GM13977 (cell line): ENCODE results near the gene ARHGAP28.

Experiments used
- DNase-seq: peaks from one replicate; pipeline ENCODE4 v3.0.0; 2012; ENCODE audit warnings: low spot score
- in situ Hi-C: fragments of 300-500 bp; cut with MboI; formaldehyde crosslinking; loops from one replicate; pipeline ENCODE4 v1.12.0; 2022; ENCODE audit warnings: low sequenced_read_pairs, low pct_unique_long_range_greater_than_20kb, mixed read lengths, inconsistent platforms; ENCODE audit not compliant: unreplicated experiment
- TF ChIP-seq, protein P1 (sequence below): IDR thresholded peaks from 2 replicates; pipeline ENCODE4 v1.5.1; 2012; ENCODE audit warnings: mild to moderate bottlenecking, control low read depth; ENCODE audit not compliant: insufficient read depth; ENCODE audit errors: extremely low read depth, missing control alignments

ARHGAP28 gene

DNA sequence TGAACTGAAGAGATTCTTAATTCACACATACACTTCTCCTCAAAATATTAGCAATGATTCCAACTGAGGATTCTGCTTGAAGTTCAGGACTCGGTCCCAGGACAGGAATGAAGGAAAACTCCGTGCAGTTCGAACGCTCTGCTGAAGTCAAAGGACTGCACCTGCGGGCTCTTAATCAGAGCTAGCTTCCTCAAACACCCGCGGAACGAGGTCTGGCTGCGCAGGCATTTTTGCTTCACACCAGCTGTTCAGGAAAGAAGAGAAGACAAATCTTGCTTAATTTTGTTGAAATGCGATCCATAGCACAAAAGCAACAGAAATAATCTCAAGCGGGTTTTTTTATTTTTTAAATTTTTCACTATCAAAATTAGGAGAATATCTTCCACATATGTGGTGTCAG lies 212.5 kb downstream of the ARHGAP28 start:
- in situ Hi-C loops, result no loop called here

DNA sequence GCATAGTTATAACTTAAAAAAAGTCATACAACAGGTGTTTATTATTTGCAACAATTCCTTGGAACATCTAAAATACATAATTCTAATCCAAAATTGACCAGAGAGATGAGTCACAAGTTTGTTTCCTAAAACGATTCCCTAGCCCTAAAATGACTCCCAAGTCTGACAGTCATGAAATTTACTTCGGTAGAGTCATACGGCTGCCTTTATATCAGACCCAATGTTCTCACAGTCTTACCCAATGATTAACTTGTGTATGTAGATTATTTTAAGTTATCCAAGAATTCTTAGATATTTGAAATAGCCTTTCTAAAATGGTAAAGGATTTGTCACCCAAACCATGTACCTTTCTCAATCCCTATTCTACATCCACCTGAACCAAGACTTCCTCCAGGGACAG lies 213.2 kb downstream of the ARHGAP28 start:
- TF ChIP-seq, protein P1, sequence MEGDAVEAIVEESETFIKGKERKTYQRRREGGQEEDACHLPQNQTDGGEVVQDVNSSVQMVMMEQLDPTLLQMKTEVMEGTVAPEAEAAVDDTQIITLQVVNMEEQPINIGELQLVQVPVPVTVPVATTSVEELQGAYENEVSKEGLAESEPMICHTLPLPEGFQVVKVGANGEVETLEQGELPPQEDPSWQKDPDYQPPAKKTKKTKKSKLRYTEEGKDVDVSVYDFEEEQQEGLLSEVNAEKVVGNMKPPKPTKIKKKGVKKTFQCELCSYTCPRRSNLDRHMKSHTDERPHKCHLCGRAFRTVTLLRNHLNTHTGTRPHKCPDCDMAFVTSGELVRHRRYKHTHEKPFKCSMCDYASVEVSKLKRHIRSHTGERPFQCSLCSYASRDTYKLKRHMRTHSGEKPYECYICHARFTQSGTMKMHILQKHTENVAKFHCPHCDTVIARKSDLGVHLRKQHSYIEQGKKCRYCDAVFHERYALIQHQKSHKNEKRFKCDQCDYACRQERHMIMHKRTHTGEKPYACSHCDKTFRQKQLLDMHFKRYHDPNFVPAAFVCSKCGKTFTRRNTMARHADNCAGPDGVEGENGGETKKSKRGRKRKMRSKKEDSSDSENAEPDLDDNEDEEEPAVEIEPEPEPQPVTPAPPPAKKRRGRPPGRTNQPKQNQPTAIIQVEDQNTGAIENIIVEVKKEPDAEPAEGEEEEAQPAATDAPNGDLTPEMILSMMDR, result no peak
- no peak for DNase-seq
- in situ Hi-C loops, result no loop called here

More for the DNA sequence above, 212.5 kb downstream of the ARHGAP28 start:
- TF ChIP-seq, protein P1, result no peak
- no peak for DNase-seq

DNA sequence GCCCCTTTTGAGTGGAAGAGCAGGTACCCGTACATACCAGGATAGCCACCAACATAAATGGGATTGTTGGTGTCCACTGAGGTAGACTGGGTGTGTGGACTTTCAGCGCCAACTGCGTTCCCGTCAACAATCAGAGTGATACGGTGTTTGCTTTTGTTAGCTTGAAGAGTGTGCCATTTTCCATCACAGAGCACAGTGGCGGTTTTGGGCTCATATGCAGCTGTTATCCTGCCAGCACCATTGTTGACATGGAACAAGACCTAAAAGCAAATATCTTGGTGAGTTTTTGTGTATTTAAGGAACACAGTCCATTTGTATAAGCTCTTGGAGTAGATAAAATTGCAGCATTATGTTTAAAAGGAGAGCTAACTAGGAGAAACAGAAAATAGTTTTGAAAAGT lies 213.6 kb downstream of the ARHGAP28 start:
- no peak for DNase-seq
- in situ Hi-C loops, result no loop called here
- TF ChIP-seq, protein P1, result no peak

DNA sequence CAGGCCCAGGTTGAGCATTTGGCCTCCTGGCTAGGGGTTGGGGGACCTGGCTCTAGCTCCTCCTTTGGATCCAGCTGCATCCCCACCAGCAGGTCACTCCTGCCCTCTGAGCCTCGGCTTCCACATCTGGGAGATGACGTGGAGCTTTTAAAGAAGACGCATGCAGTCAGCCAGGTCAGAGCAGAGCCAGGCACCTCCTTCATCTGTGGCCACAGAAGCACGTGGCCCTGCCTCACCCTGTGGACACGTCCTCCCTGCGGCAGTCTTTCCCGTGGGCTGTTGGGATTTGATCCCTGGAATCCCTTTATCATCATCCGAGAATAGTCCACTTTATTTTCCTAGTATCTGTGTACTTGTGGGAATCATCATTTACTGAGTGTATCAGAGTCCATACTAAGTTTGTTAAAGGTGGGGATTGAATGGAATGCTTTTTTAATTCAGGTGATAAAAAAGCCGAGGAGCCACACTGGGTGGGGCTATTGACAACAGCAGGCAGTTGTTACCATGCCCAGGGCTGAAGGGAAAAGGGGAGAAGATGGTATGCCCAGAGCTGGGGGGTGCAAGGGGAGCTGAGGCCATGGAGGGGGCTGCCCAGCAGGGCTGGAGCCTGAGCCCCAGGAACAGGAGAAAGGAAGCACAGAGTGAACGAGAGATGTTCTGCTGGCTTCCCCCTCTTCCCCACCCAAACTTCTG lies 218.0 kb downstream of the ARHGAP28 start:
- TF ChIP-seq, protein P1, result no peak
- no peak for DNase-seq
- in situ Hi-C loops, result no loop called here

DNA sequence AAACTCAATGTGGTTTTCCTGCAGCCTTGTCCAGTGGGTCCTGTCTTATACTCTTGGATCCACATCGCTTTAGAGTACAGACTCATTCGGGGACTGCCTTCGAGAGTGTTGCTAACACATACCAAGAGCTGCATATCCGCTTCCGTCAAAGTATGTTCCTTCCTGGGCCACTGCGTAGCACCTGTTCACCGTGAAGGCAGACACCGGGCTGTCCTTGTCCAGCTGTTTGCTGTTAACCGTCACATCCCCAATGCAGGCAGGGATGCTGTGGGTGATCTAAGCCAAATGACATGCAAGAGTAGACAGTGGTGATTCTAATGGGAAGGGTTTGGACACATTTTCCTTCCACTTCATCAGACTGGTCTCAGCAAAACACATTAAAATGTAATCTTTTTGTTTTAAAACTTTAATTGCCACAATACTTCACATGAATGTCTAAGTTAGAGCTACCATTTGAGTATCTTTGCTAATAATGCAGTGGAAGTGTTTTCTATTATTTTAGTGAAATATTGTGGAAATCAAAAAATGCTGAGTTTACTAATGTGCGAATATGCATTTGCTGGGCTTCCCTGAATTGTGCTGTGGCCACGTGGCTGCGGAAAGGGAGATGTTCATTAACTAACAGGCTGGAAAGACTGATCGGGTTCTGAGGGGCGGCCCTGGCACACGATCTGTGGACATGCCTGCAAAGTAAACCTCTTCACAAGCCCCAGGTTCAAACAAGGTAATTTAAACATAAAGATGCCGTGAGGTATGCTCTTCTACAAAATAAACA lies 219.0 kb downstream of the ARHGAP28 start:
- no peak for DNase-seq
- TF ChIP-seq, protein P1, result no peak
- in situ Hi-C loops, result no loop called here

DNA sequence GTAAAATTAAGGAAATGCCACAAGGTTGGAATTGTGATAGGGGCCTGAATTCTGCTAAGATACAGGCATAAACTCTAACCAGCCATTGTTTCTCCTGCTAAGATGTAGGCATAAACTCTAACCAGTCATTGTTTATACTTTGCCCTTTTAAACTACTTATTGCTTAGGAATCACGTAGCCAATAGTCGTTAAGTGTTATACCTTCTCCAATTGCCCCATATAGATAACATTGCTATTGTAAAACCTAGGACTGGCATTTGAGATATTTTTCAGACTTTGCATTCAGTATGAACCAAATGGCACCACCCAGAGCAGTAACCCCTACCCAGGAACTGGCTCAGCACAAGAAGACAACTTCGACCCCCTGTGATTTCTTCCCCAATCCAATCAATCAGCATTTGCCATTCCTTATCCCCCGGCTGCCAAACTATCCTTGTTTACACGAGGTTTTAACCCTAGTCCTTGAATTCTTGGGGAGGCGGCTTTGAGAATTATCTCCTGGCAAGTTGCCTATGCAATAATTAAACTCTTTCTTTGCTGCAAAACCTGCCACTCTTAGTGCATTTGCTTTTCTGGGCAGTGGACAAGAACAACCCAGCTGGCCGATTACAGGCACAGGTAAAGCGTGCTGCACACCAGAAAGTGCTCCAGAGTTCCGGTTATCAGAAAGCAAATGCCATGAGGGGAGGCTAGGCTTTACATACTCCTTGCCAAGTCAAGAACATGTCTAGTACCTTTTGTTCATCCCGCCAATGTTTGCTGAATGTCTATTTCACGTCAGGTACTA lies 220.5 kb downstream of the ARHGAP28 start:
- no peak for DNase-seq
- TF ChIP-seq, protein P1, result no peak
- in situ Hi-C loops, result no loop called here
